ENCODE data around the gene FOXA3. TPM values are rescaled to one million over a fixed set of nuclear protein-coding genes. Genes with fewer than 3 reads are reported as not detected.

The FOXA3 gene
- total RNA-seq, 1 experiment from 2014 or later, result 5.8 TPM

DNA sequence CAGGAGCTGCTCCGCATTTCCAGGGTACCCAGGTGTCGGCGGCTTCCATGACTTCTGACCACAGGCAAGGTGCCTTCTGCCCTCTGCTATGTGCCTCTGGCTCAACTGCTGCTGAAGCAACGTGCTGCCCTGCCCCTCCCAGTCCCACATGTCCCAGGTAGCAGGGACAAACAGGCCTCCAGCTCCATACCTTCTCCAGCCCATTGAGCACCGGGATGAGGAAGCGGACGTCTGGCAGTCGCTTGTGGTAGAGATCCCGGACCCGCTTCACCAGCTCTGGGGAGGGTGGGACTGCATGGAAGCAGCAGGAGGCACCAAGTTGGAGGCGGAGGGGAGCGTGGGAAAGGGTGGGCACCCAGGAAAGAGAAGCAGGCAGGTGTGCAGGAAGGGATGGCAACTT lies 40.9 kb upstream of the FOXA3 start:
- Histone ChIP-seq H3K27me3 (ENCODE audit: insufficient read depth, low read length) (no peaks in the 10 kb centered on the region), H2AFZ (ENCODE audit: low read depth, low read length, poor library complexity, severe bottlenecking) (no peak overlapping the region), H3K9me2 (ENCODE audit: insufficient read depth) (no peaks in the 10 kb centered on the region), H3K4me3 (replicated peaks in 1 of 2; ENCODE audit: low read depth in 1 of 2, low read length in 2 of 2) (no peak overlapping the region), H4K20me1 (ENCODE audit: insufficient read depth) (no peaks in the 10 kb centered on the region), H3K4me1 (ENCODE audit: control insufficient read depth in 1 of 2, insufficient read depth in 2 of 2, low read length in 2 of 2) (no peaks in the 10 kb centered on the region), H3K79me2 (ENCODE audit: insufficient read depth, low read length) (no peaks in the 10 kb centered on the region), H3K9me3 (ENCODE audit: control insufficient read depth in 1 of 2, insufficient read depth in 1 of 2, low read depth in 1 of 2, low read length in 2 of 2) (no peaks in the 10 kb centered on the region), H3K9ac (ENCODE audit: low read length) (no peak overlapping the region), H3K36me3 (ENCODE audit: control insufficient read depth in 1 of 2, insufficient read depth in 2 of 2, low read length in 2 of 2) (peaks cover 18 to 39% of the 10 kb centered on the region in 2 experiments; a peak in 3 of 4 replicates), H3K27ac (ENCODE audit: low read depth, low read length) (no peak overlapping the region), H3K4me2 (ENCODE audit: low read length) (no peak overlapping the region)
- ATAC-seq (no peak), DNase-seq (ENCODE audit: low read depth, low spot score) (no peak)
- CTCF ChIA-PET, result no interaction called here
- TF ChIP-seq JUND (IDR thresholded peaks at IDR 0.05) (no peak), POLR2AphosphoS5 (IDR thresholded peaks at IDR 0.05; ENCODE audit: low read depth, low read length) (no peak), MAX (IDR thresholded peaks at IDR 0.05) (no peak), FOSL1 (IDR thresholded peaks at IDR 0.05; ENCODE audit: low read depth) (no peak), ZNF274 (IDR thresholded peaks at IDR 0.05; ENCODE audit: low read depth, low read length) (no peak)
- RAD21 ChIA-PET (ENCODE audit: low non-redundant PET in 1 of 2, low total read pairs in 2 of 2, uncharacterized antibody in 2 of 2, unreplicated experiment in 2 of 2), result no interaction called here
- intact Hi-C loops (cut with micrococcal nuclease), result no loop called here
- POLR2A ChIA-PET, result interaction anchor here (0.7 kb wide), 1 partner anchor 40 kb away, joined by 4 read pairs; no protein-coding TSS in a partner anchor
- BruUV-seq (replicated peaks), result no TSS peak

- no peaks in the 10 kb centered on the region for H3K4me1 ChIP-seq (ENCODE audit: control insufficient read depth in 1 of 2, insufficient read depth in 2 of 2, low read length in 2 of 2)
- DNase-seq (ENCODE audit: low read depth, low spot score) (no peak), ATAC-seq (no peak)
- BruUV-seq (replicated peaks), result no TSS peak
- intact Hi-C loops (cut with micrococcal nuclease), result no loop called here
- no peak overlapping the region for H3K4me3 ChIP-seq (replicated peaks in 1 of 2; ENCODE audit: low read depth in 1 of 2, low read length in 2 of 2)
- ChIA-PET RAD21 (ENCODE audit: low non-redundant PET in 1 of 2, low total read pairs in 2 of 2, uncharacterized antibody in 2 of 2, unreplicated experiment in 2 of 2) (interaction anchor here in 1 of 2 experiments (0.6 kb wide), 1 partner anchor 1030 kb away, joined by 3 read pairs; no protein-coding TSS in a partner anchor), POLR2A (interaction anchor here (0.7 kb wide), 1 partner anchor 39 kb away, joined by 4 read pairs; no protein-coding TSS in a partner anchor), CTCF (interaction anchor here (0.5 kb wide), 1 partner anchor 30 kb away, joined by 3 read pairs; no protein-coding TSS in a partner anchor)
- H3K9me2 ChIP-seq (ENCODE audit: insufficient read depth), result no peaks in the 10 kb centered on the region
- H4K20me1 ChIP-seq (ENCODE audit: insufficient read depth), result no peaks in the 10 kb centered on the region
- H3K27me3 ChIP-seq (ENCODE audit: insufficient read depth, low read length), result no peaks in the 10 kb centered on the region
- no peak overlapping the region for H3K27ac ChIP-seq (ENCODE audit: low read depth, low read length)
- no peaks in the 10 kb centered on the region for H3K79me2 ChIP-seq (ENCODE audit: insufficient read depth, low read length)
- H3K9ac ChIP-seq (ENCODE audit: low read length), result no peak overlapping the region
- H3K4me2 ChIP-seq (ENCODE audit: low read length), result no peak overlapping the region
- no peak overlapping the region for H2AFZ ChIP-seq (ENCODE audit: low read depth, low read length, poor library complexity, severe bottlenecking)
- H3K9me3 ChIP-seq (ENCODE audit: control insufficient read depth in 1 of 2, insufficient read depth in 1 of 2, low read depth in 1 of 2, low read length in 2 of 2), result no peaks in the 10 kb centered on the region
- peaks cover 26 to 47% of the 10 kb centered on the region in 2 experiments; a peak in 3 of 4 replicates for H3K36me3 ChIP-seq (ENCODE audit: control insufficient read depth in 1 of 2, insufficient read depth in 2 of 2, low read length in 2 of 2)
- TF ChIP-seq SRF (IDR thresholded peaks at IDR 0.05; ENCODE audit: low read depth) (no peak), ZFX (IDR thresholded peaks at IDR 0.05) (no peak), SIN3A (IDR thresholded peaks at IDR 0.05; ENCODE audit: low read depth) (no peak), ZBTB33 (IDR thresholded peaks at IDR 0.05; ENCODE audit: extremely low read depth, insufficient replicate concordance, low read length) (no peak), EGR1 (IDR thresholded peaks at IDR 0.05; ENCODE audit: low read depth) (no peak), EZH2phosphoT487 (IDR thresholded peaks at IDR 0.05; ENCODE audit: borderline replicate concordance) (no peak), YY1 (IDR thresholded peaks at IDR 0.05; ENCODE audit: extremely low read depth, insufficient replicate concordance, low read depth, low read length) (no peak), TCF7L2 (IDR thresholded peaks at IDR 0.05; ENCODE audit: borderline replicate concordance, extremely low read depth, insufficient read depth, insufficient read length) (no peak)
These were observed 40.1 kb upstream of the FOXA3 start for GRCh38 chr19:45824041-45824471.
